Heart left ventricle (tissue), 16 donors: ENCODE results near the gene THAP11. TPM values are rescaled to one million over a fixed set of nuclear protein-coding genes. Genes with fewer than 3 reads are reported as not detected.

Experiments
- ATAC-seq, 4 donors: fragments of 200-7000 bp; cut with Tn5 transposase; one replicate each; pipeline ENCODE4 v1.9.1; 2020 to 2022; ENCODE audit warnings: moderate library complexity in 4 of 4, mild to moderate bottlenecking in 3 of 4, moderate number of reproducible peaks in 1 of 4
- DNase-seq, 5 donors: peaks; one replicate each; pipeline ENCODE4 v3.0.0-alpha.2; 2020
- H3K27ac ChIP-seq, 12 donors: fragments of 200-600 bp; sonication (generic) in 4 of 12; one replicate each; pipeline versions ENCODE4 v1.5.0 to v1.8.0; 2016 to 2022; ENCODE audit warnings: mild to moderate bottlenecking in 2 of 12
- H3K27me3 ChIP-seq, 9 donors: fragments of 200-600 bp; sonication (generic) in 2 of 9; one replicate each; pipeline versions ENCODE4 v1.5.1 to v1.8.0; 2016 to 2022; ENCODE audit warnings: mild to moderate bottlenecking in 3 of 9
- H3K36me3 ChIP-seq, 9 donors: fragments of 200-600 bp; sonication (generic) in 2 of 9; one replicate each; pipeline versions ENCODE4 v1.5.0 to v1.8.0; 2018 to 2022; ENCODE audit warnings: mild to moderate bottlenecking in 2 of 9
- H3K4me1 ChIP-seq, 12 donors: fragments of 200-600 bp; sonication (generic) in 4 of 12; one replicate each; pipeline versions ENCODE4 v1.5.0 to v1.8.0; 2016 to 2022; ENCODE audit warnings: mild to moderate bottlenecking in 3 of 12
- H3K4me3 ChIP-seq, 12 donors: fragments of 200-600 bp; sonication (generic) in 4 of 12; one replicate each; pipeline versions ENCODE4 v1.5.0 to v1.8.0; 2017 to 2022; ENCODE audit warnings: mild to moderate bottlenecking in 9 of 12, moderate library complexity in 4 of 12
- H3K9me3 ChIP-seq, 12 donors: fragments of 200-600 bp; sonication (generic) in 4 of 12; one replicate each; pipeline versions ENCODE4 v1.5.0 to v1.8.0; 2016 to 2022; ENCODE audit warnings: mild to moderate bottlenecking in 1 of 12
- POLR2A ChIP-seq, 2 donors: fragments of 450-650 bp; IDR thresholded peaks; one replicate each; pipeline ENCODE4 v1.6.1; 2017; ENCODE audit warnings: antibody characterized with exemption in 2 of 2, mild to moderate bottlenecking in 2 of 2, moderate library complexity in 2 of 2
- WGBS, 4 donors: extraction: QIAGEN DNeasy Blood & Tissue Kit in 2 of 4; methylation state at CpG; one replicate each; pipeline versions ENCODE4 v1.1.5 to v1.1.7; 2013 to 2018; 5-methylcytosine and 5-hydroxymethylcytosine counted together
- intact Hi-C, 10 donors: fragments of 100-400 bp; cut with DNase I; formaldehyde crosslinking; loops; one replicate each; pipeline versions ENCODE4 v1.11.1 to v1.14.2; 2022
- polyA plus RNA-seq, 2 donors: library from polyadenylated mRNA; stranded (reverse); fragments of 200-250 nt; gene quantifications; one replicate each; pipeline ENCODE4 v1.2.3, GENCODE V29; 2013
- total RNA-seq, 9 donors: library from RNA; depleted of rRNA in 2 of 9; stranded (reverse); fragments of >200 nt in 2 of 9; fragmentation: NEBNext Ultra II Directional in 3 of 9; extraction: Animal tissue kit (Norgen Biotek cat#: 25700) in 3 of 9; gene quantifications; one replicate each; pipeline versions ENCODE4 v1.1.0 to v1.2.4, GENCODE V29; 2016 to 2023
- TF ChIP-seq, protein P1 (sequence below), 12 donors: fragments of 200-600 bp; sonication (generic) in 4 of 12; IDR thresholded peaks; one replicate each; pipeline versions ENCODE4 v1.5.0 to v1.8.0; 2018 to 2022; ENCODE audit warnings: antibody characterized with exemption in 12 of 12, mild to moderate bottlenecking in 5 of 12
- donor health status: ischemic (EF 13 %, LVEDD 7.1; RV severe dilation, severe dysfunction).
- donor health status: healthy with polysubstance abuse.
- donor health status: DM: no; HTN: yes; CAD: no.
- donor health status: DM: no; HTN: no; CAD: no.
- donor health status: ischemic (EF 25% LVEDD 6.9; RV normal size, moderate dysfunction).
- donor health status: ischemic (EF 25% LVEDD 5.7; RV mildly dilated, moderate dysfunction).
- donor health status: healthy.
- donor health status: DM: yes; HTN: yes; CAD: no.
- donor health status: ischemic (EF 35%, LVEDD 5.7; RV mildly dilated, moderate dysfunction).
- donor health status: nonischemic (EF 11% LVEDD 7.7; RV severe dilation, severe dysfunction).
- donor health status: DM: yes; HTN: yes; CAD: no.
- donor health status: PGD.
- donor health status: ischemic (EF 29% LVEDD 5.4; RV normal size, mild dysfunction).
- donor health status: nonischemic (EF 23%, LVEDD 6.1; RV moderate dilation, normal function).

THAP11 gene
- total and polyA plus RNA-seq, 11 donors = 10.6 to 87.5 (median 27.4) TPM

DNA sequence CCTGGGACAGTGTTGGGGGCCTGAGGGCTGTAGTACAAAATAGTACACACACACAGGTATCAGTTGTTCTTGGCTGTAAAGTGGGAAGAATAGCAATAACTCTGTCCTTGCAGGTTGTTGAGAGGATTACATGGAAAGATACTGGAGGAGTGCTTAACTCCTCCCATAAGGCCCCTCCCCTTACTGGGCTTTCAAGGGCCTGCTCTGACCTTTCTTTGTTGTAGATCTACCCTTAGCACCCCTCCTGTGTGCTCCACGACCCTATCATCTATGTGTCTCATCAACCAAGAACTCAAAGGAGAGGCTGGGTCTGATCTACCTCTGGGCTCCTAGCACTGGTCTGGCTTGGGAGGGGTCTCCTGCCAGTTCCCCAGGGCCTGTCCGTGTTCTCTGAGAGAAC lies 22.5 kb downstream of the THAP11 start:
- H3K27me3 ChIP-seq = no peaks in the 10 kb centered on the region
- TF ChIP-seq POLR2A (IDR thresholded peaks at IDR 0.05) = no peak
- TF ChIP-seq, protein P1, sequence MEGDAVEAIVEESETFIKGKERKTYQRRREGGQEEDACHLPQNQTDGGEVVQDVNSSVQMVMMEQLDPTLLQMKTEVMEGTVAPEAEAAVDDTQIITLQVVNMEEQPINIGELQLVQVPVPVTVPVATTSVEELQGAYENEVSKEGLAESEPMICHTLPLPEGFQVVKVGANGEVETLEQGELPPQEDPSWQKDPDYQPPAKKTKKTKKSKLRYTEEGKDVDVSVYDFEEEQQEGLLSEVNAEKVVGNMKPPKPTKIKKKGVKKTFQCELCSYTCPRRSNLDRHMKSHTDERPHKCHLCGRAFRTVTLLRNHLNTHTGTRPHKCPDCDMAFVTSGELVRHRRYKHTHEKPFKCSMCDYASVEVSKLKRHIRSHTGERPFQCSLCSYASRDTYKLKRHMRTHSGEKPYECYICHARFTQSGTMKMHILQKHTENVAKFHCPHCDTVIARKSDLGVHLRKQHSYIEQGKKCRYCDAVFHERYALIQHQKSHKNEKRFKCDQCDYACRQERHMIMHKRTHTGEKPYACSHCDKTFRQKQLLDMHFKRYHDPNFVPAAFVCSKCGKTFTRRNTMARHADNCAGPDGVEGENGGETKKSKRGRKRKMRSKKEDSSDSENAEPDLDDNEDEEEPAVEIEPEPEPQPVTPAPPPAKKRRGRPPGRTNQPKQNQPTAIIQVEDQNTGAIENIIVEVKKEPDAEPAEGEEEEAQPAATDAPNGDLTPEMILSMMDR (IDR thresholded peaks at IDR 0.05) = no peak
- intact Hi-C loops = loop anchor here in 1 of 10 donors (10.0 kb wide), 1 partner anchor 340 kb away; the partner anchor contains the start of gene RIPOR1
- H3K27ac ChIP-seq = peak overlapping the region in 6 of 12 donors; percentile 83 to 94 (median 86)
- H3K36me3 ChIP-seq = peaks cover 0 to 68% (median 47%) of the 10 kb centered on the region in 9 donors
- no peak for ATAC-seq
- WGBS, 4 donors = 77 to 88% (median 85%) methylated on average over 2 of the region's 2 CpGs
- no peaks in the 10 kb centered on the region for H3K9me3 ChIP-seq
- H3K4me1 ChIP-seq = peaks cover 6 to 54% (median 45%) of the 10 kb centered on the region in 12 donors
- no peak overlapping the region for H3K4me3 ChIP-seq
- DNase-seq = no peak

- WGBS, 4 donors = 93 to 100% (median 96%) methylated on average over 2 of the region's 2 CpGs
- Histone ChIP-seq H3K4me1 (peaks cover 6 to 52% (median 43%) of the 10 kb centered on the region in 12 donors), H3K9me3 (no peaks in the 10 kb centered on the region), H3K36me3 (peaks cover 0 to 73% (median 54%) of the 10 kb centered on the region in 9 donors), H3K27ac (peak overlapping the region in 2 of 12 donors; percentile 87 to 93), H3K4me3 (no peak overlapping the region), H3K27me3 (no peaks in the 10 kb centered on the region)
- DNase-seq = no peak
- intact Hi-C loops = loop anchor here in 2 of 10 donors (1.0 to 10.0 kb wide), 2 partner anchors 49 to 341 kb away; partner anchors contain the start of gene RIPOR1 (in 1 of the 2)
- no peak for TF ChIP-seq POLR2A (IDR thresholded peaks at IDR 0.05)
- TF ChIP-seq, protein P1 (IDR thresholded peaks at IDR 0.05) = peak in 10 of 12 donors; percentile 19 to 51 (median 30)
- ATAC-seq = no peak
Measured at GRCh38 chr16:67865318-67865717, 23.2 kb downstream of the THAP11 start.

DNA sequence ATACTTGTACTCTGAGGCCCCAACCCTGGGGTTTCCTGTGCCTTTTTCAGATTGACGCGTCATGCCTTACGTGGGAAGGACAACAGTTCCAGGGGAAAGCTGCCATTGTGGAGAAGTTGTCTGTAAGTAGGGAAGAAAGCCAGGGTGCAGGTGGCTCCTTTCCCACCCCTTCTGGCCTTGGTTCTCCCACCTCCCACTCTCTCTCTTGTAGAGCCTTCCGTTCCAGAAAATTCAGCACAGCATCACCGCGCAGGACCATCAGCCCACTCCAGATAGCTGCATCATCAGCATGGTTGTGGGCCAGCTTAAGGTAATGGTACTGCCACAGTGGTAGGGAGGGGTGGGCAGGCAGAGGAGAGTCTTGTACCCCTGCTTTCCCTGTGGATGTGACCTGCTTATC lies 26.2 kb downstream of the THAP11 start:
- TF ChIP-seq, protein P1 (IDR thresholded peaks at IDR 0.05) = no peak
- no peak for TF ChIP-seq POLR2A (IDR thresholded peaks at IDR 0.05)
- Histone ChIP-seq H3K4me3 (no peak overlapping the region), H3K36me3 (peaks cover 0 to 73% (median 65%) of the 10 kb centered on the region in 9 donors), H3K27ac (no peak overlapping the region), H3K27me3 (no peaks in the 10 kb centered on the region), H3K9me3 (no peaks in the 10 kb centered on the region), H3K4me1 (peaks cover 0 to 30% (median 23%) of the 10 kb centered on the region in 12 donors)
- 87 to 98% (median 95%) methylated on average over 6 of the region's 6 CpGs for WGBS, 4 donors
- ATAC-seq = no peak
- intact Hi-C loops = loop anchor here in 1 of 10 donors (10.0 kb wide), 1 partner anchor 343 kb away; the partner anchor contains the start of gene RIPOR1
- DNase-seq = no peak

- Histone ChIP-seq H3K27me3 (no peaks in the 10 kb centered on the region), H3K27ac (no peak overlapping the region), H3K4me1 (peaks cover 6 to 28% (median 21%) of the 10 kb centered on the region in 12 donors), H3K4me3 (no peak overlapping the region), H3K36me3 (peaks cover 0 to 73% (median 65%) of the 10 kb centered on the region in 9 donors), H3K9me3 (no peaks in the 10 kb centered on the region)
- TF ChIP-seq POLR2A (IDR thresholded peaks at IDR 0.05) = no peak
- TF ChIP-seq, protein P1 (IDR thresholded peaks at IDR 0.05) = no peak
- no peak for DNase-seq
- intact Hi-C loops = loop anchor here in 3 of 10 donors (5.0 to 10.0 kb wide), 2 partner anchors 37 to 345 kb away; partner anchors contain the start of gene RIPOR1 (in 1 of the 3)
- WGBS, 4 donors = 73 to 84% (median 80%) methylated on average over 7 of the region's 7 CpGs
- ATAC-seq = no peak
Measured at GRCh38 chr16:67869653-67870052, 27.5 kb downstream of the THAP11 start.
